HepG2 (cell line): ENCODE data around the gene INAFM2. TPM values are rescaled to one million over a fixed set of nuclear protein-coding genes. Genes with fewer than 3 reads are reported as not detected.
A peak's percentile ranks its signal among the peaks of the same experiment; 100 is the strongest.

Experiments used
- AHDC1 ChIP-seq: sonication (generic); formaldehyde crosslinking; IDR thresholded peaks from 2 replicates; pipeline ENCODE4 v1.5.1; 2020; ENCODE audit warnings: mild to moderate bottlenecking, missing genetic modification reagents, borderline replicate concordance
- CTCF ChIP-seq: sonication (generic); formaldehyde crosslinking; IDR thresholded peaks from 2 replicates; pipeline ENCODE4 v1.5.0; 2020; ENCODE audit warnings: mild to moderate bottlenecking, missing genetic modification reagents, moderate library complexity
- DDIT3 ChIP-seq: sonication (generic); formaldehyde crosslinking; IDR thresholded peaks from 2 replicates; pipeline ENCODE4 v1.4.0; 2020; ENCODE audit warnings: mild to moderate bottlenecking, missing genetic modification reagents
- JUNB ChIP-seq: sonication (generic); formaldehyde crosslinking; IDR thresholded peaks from 2 replicates; pipeline ENCODE4 v1.8.0; 2022; ENCODE audit warnings: missing genetic modification reagents, mild to moderate bottlenecking, borderline replicate concordance
- MTERF4 ChIP-seq: sonication (generic); formaldehyde crosslinking; IDR thresholded peaks from 2 replicates; pipeline ENCODE4 v1.8.0; 2023; ENCODE audit warnings: mild to moderate bottlenecking, missing genetic modification reagents
- NFKBIZ ChIP-seq: IDR thresholded peaks from 2 replicates; pipeline ENCODE4 v1.6.1; 2018; ENCODE audit warnings: missing genetic modification reagents, missing compliant biosample characterization
- NFYC ChIP-seq: IDR thresholded peaks from 2 replicates; pipeline ENCODE4 v1.6.1; 2016; ENCODE audit warnings: missing genetic modification reagents, missing compliant biosample characterization
- PITX1 ChIP-seq: sonication (generic); formaldehyde crosslinking; IDR thresholded peaks from 2 replicates; pipeline ENCODE4 v1.5.1; 2020; ENCODE audit warnings: mild to moderate bottlenecking, missing genetic modification reagents
- POLR2AphosphoS5 ChIP-seq: IDR thresholded peaks from 2 replicates; pipeline ENCODE4 v1.6.1; 2012; ENCODE audit warnings: low read depth, low read length
- SNAPC2 ChIP-seq: sonication (generic); formaldehyde crosslinking; IDR thresholded peaks from 2 replicates; pipeline ENCODE4 v1.8.1; 2022; ENCODE audit warnings: mild to moderate bottlenecking, missing genetic modification reagents
- THRA ChIP-seq: sonication (generic); formaldehyde crosslinking; IDR thresholded peaks from 2 replicates; pipeline ENCODE4 v1.4.0; 2020; ENCODE audit warnings: missing genetic modification reagents, borderline replicate concordance
- ZNF124 ChIP-seq: sonication (generic); formaldehyde crosslinking; IDR thresholded peaks from 2 replicates; pipeline ENCODE4 v1.4.0; 2020; ENCODE audit warnings: missing genetic modification reagents
- ZNF33A ChIP-seq: sonication (generic); formaldehyde crosslinking; IDR thresholded peaks from 2 replicates; pipeline ENCODE4 v1.5.1; 2020; ENCODE audit warnings: missing genetic modification reagents, mild to moderate bottlenecking, moderate library complexity, borderline replicate concordance
- ZNF562 ChIP-seq: sonication (generic); formaldehyde crosslinking; IDR thresholded peaks from 2 replicates; pipeline ENCODE4 v1.8.0; 2022; ENCODE audit warnings: missing genetic modification reagents, borderline replicate concordance
- ZNF577 ChIP-seq: sonication (generic); formaldehyde crosslinking; IDR thresholded peaks from 2 replicates; pipeline ENCODE4 v1.4.0; 2020; ENCODE audit warnings: mild to moderate bottlenecking, low read depth, missing genetic modification reagents, borderline replicate concordance
- ZNF580 ChIP-seq: IDR thresholded peaks from 2 replicates; pipeline ENCODE4 v1.6.1; 2016; ENCODE audit warnings: low read depth, borderline replicate concordance
- ZNF788 ChIP-seq: sonication (generic); formaldehyde crosslinking; IDR thresholded peaks from 2 replicates; pipeline ENCODE4 v1.5.0; 2020; ENCODE audit warnings: mild to moderate bottlenecking, missing genetic modification reagents, borderline replicate concordance
- polyA plus RNA-seq, 8 experiments: library from polyadenylated mRNA; depleted of rRNA in 3 of 8; stranded (reverse) in 7 of 8; unstranded in 1 of 8; fragments of >200 nt; fragmentation: Illumina TruSeq in 4 of 8; extraction: Trizol in 4 of 8; gene quantifications; 2 replicates each; pipeline versions ENCODE4 v1.2.1 to v1.2.3, GENCODE V29; 2011 to 2016; ENCODE audit warnings: low read depth in 4 of 8, missing spikeins in 1 of 8, mixed read lengths in 1 of 8; ENCODE audit not compliant: insufficient read depth in 1 of 8
- total RNA-seq, 5 experiments: library from RNA; depleted of rRNA; stranded (reverse); fragments of >200 nt; fragmentation: Illumina TruSeq; extraction: Trizol; gene quantifications; 2 replicates each; pipeline ENCODE4 v1.2.3, GENCODE V29; 2016; ENCODE audit warnings: low read depth in 1 of 5

Gene INAFM2
- total and polyA plus RNA-seq, 2 of the 13 experiments (the other 11 are each of a cell fraction or from before 2014, with no cell fraction given): 5.5 to 6.5 TPM

- TF ChIP-seq CTCF (peak; percentile 88), POLR2AphosphoS5 (no peak), PITX1 (no peak; the same call in 1 of the 2 replicates), NFYC (no peak), MTERF4 (CRISPR knock-in tag) (no peak), ZNF788 (CRISPR knock-in tag) (peak; percentile 76; the same call in 1 of the 2 replicates), NFKBIZ (CRISPR knock-in tag) (peak; percentile 89; the same call in 1 of the 2 replicates), ZNF580 (CRISPR knock-in tag) (peak; percentile 97), ZNF562 (CRISPR knock-in tag) (peak; percentile 94), ZNF124 (CRISPR knock-in tag) (peak; percentile 88; the same call in 1 of the 2 replicates), AHDC1 (CRISPR knock-in tag) (peak; percentile 53; the same call in 1 of the 2 replicates), ZNF577 (CRISPR knock-in tag) (no peak), JUNB (CRISPR knock-in tag) (peak; percentile 73; the same call in 1 of the 2 replicates), DDIT3 (CRISPR knock-in tag) (0 out of 2 replicates have a peak, but pooled peaks have one; percentile 56), THRA (CRISPR knock-in tag) (peak; percentile 55), ZNF33A (peak; percentile 62; the same call in 1 of the 2 replicates), SNAPC2 (peak; percentile 92)
These were observed 44.5 kb downstream of the INAFM2 start (continued) for GRCh38 chr15:40367686-40368611.
